Measurements from ENCODE around the gene ADAMTS2. TPM values are rescaled to one million over a fixed set of nuclear protein-coding genes. Genes with fewer than 3 reads are reported as not detected.

The ADAMTS2 gene
- total and polyA plus RNA-seq, 2 of the 4 experiments (the other 2 are of a cell fraction) = 19.0 to 58.8 TPM

- peaks cover 30% of the 10 kb centered on the region for H4K20me1 ChIP-seq (ENCODE audit: insufficient read depth, low read length)
- no TSS peak for BruUV-seq (replicated peaks)
- H3K23ac ChIP-seq (ENCODE audit: low read depth, low read length) = peak overlapping the region; percentile 62; the same call in 1 of the 2 replicates
- H4K91ac ChIP-seq (ENCODE audit: insufficient read depth, low read depth, low read length) = peak overlapping the region; percentile 28; the same call in 1 of the 2 replicates
- no peak overlapping the region for H2AK5ac ChIP-seq (ENCODE audit: low read depth, low read length)
- ChIA-PET CTCF (interaction anchor here (1.4 to 1.5 kb wide), 2 partner anchors 10 to 177 kb away, joined by 8 to 9 read pairs; no protein-coding TSS in a partner anchor), POLR2A (ENCODE audit: unreplicated experiment) (interaction anchor here (0.6 to 0.7 kb wide), 2 partner anchors 196 to 568 kb away, joined by 6 to 9 read pairs; no protein-coding TSS in a partner anchor)
- peak overlapping the region; percentile 74 for H3K27ac ChIP-seq (ENCODE audit: insufficient read depth, low read length)
- H3K4me2 ChIP-seq (ENCODE audit: low read depth, low read length) = peak overlapping the region; percentile 85
- dilution Hi-C loops (cut with HindIII; ENCODE audit: low sequenced_read_pairs, unreplicated experiment) (no loop called here), in situ Hi-C loops (cut with MboI; ENCODE audit: low sequenced_read_pairs) (loop anchor here (5.0 to 10.0 kb wide), 2 partner anchors 150 to 177 kb away; no protein-coding TSS in a partner anchor), intact Hi-C loops (cut with micrococcal nuclease) (loop anchor here (1.0 to 5.0 kb wide), 4 partner anchors 34 to 144 kb away; no protein-coding TSS in a partner anchor)
- peak overlapping the region; percentile 97 for H2AK9ac ChIP-seq (replicated peaks; ENCODE audit: low read depth, low read length, poor library complexity)
- H3K79me1 ChIP-seq (ENCODE audit: low read depth in 1 of 2, low read length in 2 of 2) = peaks cover 16 to 44% of the 10 kb centered on the region in 2 experiments
- peak overlapping the region; percentile 44 for H2BK5ac ChIP-seq (ENCODE audit: low read depth, low read length, poor library complexity, severe bottlenecking)
- H2BK120ac ChIP-seq (ENCODE audit: low read depth, low read length) = no peak overlapping the region
- H3K36me3 ChIP-seq (ENCODE audit: control insufficient read depth, insufficient read depth, low read length) = peaks cover 8% of the 10 kb centered on the region; the same call in 1 of the 2 replicates
- H3K27me3 ChIP-seq (ENCODE audit: control insufficient read depth, insufficient read depth, low read length) = no peaks in the 10 kb centered on the region; the same call in 1 of the 2 replicates
- peak overlapping the region; percentile 31; the same call in 1 of the 2 replicates for H3K18ac ChIP-seq (ENCODE audit: low read depth, low read length)
- H2BK15ac ChIP-seq (ENCODE audit: low read depth, low read length) = no peak overlapping the region; the same call in 2 of the 3 replicates
- H3K4me3 ChIP-seq (ENCODE audit: insufficient read depth, low read depth, low read length) = peak overlapping the region; percentile 93
- no peak overlapping the region for H3K56ac ChIP-seq (ENCODE audit: extremely low read depth, insufficient read depth, low read length)
- peak overlapping the region; percentile 58; the same call in 1 of the 2 replicates for H3K4ac ChIP-seq (ENCODE audit: low read depth, low read length)
- TF ChIP-seq, protein P1, sequence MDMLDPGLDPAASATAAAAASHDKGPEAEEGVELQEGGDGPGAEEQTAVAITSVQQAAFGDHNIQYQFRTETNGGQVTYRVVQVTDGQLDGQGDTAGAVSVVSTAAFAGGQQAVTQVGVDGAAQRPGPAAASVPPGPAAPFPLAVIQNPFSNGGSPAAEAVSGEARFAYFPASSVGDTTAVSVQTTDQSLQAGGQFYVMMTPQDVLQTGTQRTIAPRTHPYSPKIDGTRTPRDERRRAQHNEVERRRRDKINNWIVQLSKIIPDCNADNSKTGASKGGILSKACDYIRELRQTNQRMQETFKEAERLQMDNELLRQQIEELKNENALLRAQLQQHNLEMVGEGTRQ (IDR thresholded peaks at IDR 0.05; ENCODE audit: low read depth, low read length) = no peak
- peak; percentile 33; the same call in 1 of the 2 replicates for TF ChIP-seq MAZ (IDR thresholded peaks at IDR 0.05; ENCODE audit: borderline replicate concordance, low read depth, low read length)
- WGBS, 2 experiments (ENCODE audit: extremely low coverage in 2 of 2, insufficient read length in 1 of 2) = 0% methylated on average over 34 of the region's 85 CpGs; no CpG with 5 or more reads in 1 of the 2 experiments
- no peak overlapping the region for H4K5ac ChIP-seq (ENCODE audit: low read depth, low read length)
- H2AFZ ChIP-seq (replicated peaks; ENCODE audit: low read length, poor library complexity) = peak overlapping the region; percentile 91
- peak overlapping the region; percentile 77; the same call in 1 of the 2 replicates for H3K14ac ChIP-seq (replicated peaks; ENCODE audit: low read depth, low read length)
- H3K9me1 ChIP-seq (ENCODE audit: insufficient read depth, low read length) = peaks cover 4% of the 10 kb centered on the region
- H3K9ac ChIP-seq (ENCODE audit: low read depth, low read length) = peak overlapping the region; percentile 89
- peak; percentile 45 for ATAC-seq (ENCODE audit: low read depth)
- H4K8ac ChIP-seq (ENCODE audit: low read depth in 2 of 2, low read length in 2 of 2) = peak overlapping the region in 1 of 2 experiments; percentile 40; a peak in 1 of 4 replicates
- H3K4me1 ChIP-seq (ENCODE audit: control insufficient read depth, insufficient read depth, low read length) = peaks cover 15% of the 10 kb centered on the region
- H2BK20ac ChIP-seq (ENCODE audit: low read depth, low read length) = no peak overlapping the region
- DNase-seq = peak; percentile 22
- H3K9me3 ChIP-seq (ENCODE audit: control insufficient read depth, insufficient read depth, low read length) = no peaks in the 10 kb centered on the region
These were observed 654 bp downstream of the ADAMTS2 start for GRCh38 chr5:179344431-179345182.
